GM19025 (cell line): ENCODE results near the gene C2CD2.

Source experiments
- ATAC-seq: cut with Tn5 transposase; IDR thresholded peaks from one replicate; pipeline ENCODE4 v1.9.1; 2021; ENCODE audit warnings: mild to moderate bottlenecking, low read depth, moderate library complexity; ENCODE audit not compliant: unreplicated experiment

Gene C2CD2

DNA sequence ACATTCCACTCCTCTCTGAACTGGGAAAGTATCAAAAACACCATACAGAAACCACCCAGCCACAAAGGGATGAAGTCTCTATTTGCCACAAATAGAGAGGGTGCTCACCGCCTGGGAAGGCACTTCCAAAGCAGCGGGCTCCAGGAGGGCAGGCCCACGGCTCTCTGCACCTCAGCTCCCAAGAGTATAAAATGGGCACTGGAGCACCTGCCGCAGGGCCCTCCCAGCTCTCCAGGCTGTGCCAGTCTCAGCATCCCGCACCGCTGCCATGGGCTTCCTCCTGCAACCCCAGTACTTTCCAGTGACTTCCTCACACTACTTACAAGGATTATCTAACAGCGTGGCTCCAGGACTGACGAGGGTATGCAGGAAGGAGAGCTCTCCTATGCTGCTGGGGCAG, 14.4 kb downstream of the C2CD2 start:
- ATAC-seq = no peak

DNA sequence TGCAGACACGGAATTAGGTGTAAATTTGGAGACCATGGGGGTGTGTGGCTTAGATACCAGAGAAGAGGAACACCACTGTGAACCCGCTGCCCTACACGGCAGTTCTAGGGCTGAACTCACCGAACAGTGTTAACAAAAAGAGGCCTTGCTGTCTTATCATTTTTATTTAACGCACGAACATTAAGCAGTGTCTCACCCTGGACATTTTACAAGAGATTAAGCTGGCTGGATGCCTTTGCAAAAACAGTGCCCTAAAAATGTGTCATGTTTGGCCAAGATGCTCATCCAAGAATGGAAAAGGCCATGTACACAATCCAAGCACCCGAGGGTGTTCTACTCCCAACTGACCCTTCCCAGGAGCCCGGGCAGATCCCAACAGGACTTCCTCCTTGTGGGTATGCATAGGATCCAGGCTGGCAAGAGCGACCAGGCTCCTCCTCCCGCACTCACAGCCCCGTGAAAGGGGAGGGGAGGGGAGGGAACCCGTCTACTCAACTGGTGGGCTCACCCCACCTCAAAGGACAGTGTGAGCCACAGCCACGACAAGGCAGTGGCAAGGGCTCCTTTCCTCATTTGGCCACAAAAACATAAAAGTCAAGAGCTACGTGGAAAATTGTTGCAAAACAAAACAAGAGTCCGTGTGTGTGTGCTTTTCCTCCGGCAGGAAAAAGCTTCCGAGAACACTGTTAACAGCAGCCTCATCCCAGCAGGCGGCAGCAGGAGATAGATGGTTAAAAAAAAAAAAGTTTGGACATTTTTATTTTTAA, 20.3 kb downstream of the C2CD2 start:
- ATAC-seq = no peak

DNA sequence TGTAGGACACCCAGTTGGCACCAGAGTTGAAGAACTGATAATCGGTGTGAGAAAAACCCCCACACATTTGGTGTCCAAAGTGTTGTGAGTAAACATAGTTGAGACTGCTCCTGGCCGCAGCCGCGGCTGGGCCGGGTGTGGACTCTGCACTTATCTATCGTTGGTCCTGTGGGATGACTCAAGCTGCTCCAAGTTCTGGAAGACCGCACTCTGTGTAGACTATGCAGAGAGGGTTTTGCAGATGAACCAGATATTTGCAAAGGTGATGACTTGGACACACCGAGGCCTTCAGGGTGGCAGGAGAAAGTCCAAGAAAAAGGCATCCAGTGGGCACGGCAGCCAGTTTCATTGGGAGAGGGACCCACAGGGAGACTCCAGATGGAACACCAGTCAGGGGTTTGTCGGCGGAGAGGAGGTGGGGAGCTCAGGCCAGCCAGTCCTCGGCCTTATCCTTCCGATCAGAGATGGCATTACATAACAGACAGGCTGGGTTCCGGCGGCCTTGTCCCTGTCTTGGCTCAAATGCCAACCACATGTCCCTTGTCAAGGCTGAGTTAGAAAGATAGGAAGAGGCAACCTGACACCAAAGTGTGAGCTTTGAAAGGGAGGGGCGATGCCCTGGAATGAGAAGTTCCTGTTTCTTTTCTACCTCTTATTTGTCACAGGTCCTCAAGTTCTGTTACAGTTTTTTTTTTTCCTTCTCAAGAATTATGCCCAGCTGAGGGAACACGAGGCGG, 21.1 kb downstream of the C2CD2 start:
- ATAC-seq = no peak

DNA sequence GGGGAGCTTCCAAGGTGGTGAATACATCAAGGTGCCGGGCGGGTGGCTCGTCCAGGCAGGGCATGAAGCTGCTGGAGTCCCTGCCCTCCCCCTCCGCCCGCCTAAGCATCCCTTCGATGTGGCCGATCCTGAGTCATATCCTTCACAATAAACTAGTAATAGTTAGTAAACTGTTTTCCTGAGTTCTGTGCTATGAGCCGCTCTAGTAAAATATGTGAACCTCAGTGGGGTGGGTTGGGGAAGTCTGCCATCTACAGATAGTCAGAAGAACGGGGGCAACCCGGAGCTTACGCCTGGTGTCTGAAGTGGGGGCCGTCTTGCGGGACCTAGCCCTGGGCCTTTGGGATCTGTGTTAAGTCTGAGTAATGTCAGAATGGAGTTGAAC, 21.6 kb downstream of the C2CD2 start:
- ATAC-seq = no peak

DNA sequence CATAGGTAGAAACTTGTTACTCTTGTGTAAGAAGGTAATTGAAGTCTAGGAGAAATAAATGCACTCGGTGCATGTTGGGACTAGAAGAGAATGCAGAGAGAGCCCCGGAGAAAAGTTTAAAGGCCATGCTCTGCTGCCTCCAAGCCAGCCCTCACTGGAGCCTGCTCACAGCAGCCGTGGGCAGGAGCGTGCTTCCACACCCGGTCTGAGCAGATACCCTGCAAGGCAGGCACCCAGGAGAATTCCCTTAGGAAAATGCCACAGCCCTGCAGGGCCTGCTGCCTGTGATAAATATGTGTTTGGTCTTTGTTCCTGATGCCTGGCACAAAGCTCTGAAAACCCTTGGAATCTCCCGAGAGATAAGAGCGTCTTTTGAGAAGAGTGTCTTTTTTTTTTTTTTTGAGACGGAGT, 22.8 kb downstream of the C2CD2 start:
- ATAC-seq = no peak

DNA sequence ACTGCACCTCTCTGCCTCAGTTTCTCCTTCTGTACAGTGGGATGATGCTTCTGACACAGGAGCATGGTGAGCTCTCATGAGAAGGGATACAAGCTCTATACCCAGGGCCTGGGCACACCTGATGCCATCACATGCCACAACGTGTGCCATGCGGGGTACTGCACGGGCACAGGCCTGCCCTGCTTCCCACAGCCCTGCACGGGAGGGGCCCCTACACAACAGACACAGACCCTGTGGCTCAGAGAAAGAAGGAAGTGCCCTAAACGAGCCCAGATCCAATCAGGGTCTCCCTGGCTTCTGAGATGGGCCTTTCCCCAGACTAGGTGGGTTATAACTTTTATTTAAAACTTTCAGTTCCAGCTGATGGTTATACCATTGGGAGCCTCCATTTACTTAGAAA, 24.6 kb downstream of the C2CD2 start:
- no peak for ATAC-seq

DNA sequence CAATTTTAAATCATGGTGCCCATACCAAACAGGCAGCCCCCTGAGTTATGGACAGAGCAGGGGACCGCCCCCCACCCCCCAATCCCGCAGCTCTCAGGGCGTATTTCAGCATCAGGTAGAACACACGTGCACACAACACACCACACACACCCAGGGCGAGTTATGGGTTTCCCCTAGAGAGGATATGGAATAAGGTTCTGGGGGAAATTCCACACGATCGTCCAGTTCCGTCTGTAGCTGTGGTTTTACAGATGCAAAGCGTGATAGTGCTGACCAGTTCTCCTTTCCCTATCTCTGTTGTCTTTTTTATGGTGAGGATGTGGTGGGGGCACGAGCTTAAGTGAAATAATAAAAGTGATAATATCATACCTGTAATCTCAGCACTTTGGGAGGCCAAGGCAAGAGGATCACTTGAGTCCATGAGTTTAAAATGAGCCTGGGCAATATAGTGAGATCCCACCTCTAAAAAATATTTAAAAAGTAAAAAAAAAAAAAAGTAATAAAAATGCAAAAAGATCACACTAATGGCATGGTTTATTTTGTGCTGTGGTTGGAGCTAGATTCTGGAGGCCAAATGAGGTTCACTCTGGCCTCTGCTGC, 25.1 kb downstream of the C2CD2 start:
- no peak for ATAC-seq

DNA sequence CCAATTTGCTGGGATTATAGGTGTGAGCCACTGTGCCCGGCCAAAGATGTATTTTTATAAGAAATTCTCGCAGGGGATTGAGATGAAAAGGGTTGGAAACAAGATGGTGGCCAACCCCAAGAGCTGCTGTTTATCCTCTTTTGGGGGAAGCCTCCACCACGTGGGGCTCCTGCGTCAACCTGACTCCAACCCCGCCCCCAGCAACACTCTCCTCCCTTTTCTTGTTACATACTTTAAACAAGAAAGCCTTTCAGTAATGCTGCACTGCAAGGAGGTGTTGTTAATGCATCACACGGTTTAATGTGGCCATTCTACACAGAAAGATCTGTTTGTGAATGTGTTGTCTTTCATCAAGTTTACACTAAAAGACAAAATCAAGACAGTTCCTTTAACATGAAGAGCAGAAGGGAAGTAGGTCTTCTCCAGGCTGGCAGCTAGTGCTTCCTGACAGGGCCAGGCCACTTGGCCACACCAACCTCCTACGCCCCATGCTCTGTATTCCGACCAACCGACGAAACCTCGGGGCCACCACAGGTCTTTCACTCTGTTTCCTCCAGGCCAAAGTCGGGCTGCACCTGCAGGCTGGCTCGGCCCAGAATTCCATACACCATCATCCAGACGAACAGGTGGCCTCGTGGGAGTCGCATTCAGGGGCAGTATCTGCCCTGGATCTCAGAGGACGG, 25.9 kb downstream of the C2CD2 start:
- no peak for ATAC-seq

DNA sequence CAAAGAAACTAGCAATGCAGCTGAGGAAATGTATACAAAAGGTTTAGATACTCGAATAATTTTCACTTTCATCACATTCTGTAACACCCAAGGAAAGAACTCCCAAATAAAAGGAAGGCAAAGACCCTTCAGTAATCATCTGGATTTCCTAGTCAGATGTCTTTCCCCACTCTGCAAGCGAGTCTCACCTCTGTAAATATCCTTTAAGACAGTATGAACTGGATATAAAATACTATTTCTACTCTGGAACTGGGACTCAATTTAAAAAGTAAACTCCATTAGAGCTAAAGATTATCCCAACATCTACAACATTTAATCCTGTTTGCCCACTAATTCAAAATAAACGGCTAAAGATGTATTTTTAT, 27.0 kb downstream of the C2CD2 start:
- peak; percentile 4 for ATAC-seq

DNA sequence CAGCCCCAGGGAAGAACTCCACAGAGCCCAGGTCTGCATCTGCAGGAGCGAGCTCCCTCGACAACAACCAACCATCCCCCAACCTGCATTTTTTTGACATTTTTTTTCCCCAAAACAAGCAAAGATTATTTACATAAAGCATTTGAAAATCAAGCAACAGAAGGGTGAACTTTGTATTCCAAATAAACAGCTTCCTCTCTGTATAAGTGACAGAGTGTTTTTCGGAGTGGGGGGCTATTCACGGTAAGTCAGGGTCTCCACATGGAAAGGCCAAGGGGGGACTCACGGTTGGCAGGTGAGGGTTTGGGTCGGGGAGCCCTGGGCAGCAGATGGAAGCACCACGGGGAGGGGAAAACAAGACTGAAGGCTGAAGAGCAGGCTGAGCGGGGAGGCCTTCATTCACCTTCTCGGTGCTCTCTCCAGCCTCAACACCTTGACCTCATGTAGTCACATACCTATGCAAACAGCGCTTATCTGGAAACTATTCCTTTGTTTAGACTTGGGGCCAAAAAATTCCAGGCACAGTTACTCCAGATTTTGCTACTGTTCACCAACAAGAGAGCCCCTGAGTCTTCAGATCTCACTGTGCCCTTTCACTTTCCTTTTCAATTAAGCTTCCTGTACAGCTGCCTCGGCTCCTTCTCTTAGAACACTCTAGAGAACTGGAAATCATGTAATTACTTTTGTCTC, 27.6 kb downstream of the C2CD2 start:
- peak; percentile 66 for ATAC-seq

DNA sequence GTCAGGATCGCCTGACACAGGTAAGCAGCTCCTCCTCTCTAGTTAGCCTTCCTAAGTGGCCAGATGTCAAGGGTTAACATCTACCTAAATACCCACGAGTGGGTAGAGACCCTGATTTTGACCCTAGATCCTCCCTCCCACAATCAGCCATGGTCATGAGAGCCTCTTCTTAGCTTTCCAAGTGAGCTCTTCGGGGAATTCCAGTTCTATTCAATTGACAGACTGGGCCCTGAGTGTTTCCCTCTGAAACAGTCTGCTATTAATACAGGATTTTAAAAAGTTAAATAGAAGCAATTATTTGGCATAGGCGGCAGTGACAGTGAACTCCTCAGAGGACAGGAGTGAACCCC, 28.1 kb downstream of the C2CD2 start:
- no peak for ATAC-seq

DNA sequence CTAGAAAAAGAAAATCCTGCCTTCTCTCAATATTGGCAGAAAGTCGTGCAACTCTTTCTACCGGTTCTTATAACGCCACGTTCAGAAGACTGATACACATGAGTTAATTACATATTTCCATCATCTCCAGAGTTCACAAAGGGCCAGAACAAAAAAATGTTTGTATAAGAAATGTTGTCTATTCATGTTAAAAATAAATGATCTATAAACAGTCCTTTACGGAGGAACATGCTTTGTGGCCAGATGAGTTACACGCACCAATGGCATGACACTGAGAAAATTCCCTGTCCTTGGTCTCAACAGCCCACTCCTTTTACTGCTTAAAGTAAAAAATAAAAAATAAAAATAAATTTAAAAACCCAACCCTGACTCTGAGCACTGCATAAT, 29.5 kb downstream of the C2CD2 start:
- no peak for ATAC-seq

DNA sequence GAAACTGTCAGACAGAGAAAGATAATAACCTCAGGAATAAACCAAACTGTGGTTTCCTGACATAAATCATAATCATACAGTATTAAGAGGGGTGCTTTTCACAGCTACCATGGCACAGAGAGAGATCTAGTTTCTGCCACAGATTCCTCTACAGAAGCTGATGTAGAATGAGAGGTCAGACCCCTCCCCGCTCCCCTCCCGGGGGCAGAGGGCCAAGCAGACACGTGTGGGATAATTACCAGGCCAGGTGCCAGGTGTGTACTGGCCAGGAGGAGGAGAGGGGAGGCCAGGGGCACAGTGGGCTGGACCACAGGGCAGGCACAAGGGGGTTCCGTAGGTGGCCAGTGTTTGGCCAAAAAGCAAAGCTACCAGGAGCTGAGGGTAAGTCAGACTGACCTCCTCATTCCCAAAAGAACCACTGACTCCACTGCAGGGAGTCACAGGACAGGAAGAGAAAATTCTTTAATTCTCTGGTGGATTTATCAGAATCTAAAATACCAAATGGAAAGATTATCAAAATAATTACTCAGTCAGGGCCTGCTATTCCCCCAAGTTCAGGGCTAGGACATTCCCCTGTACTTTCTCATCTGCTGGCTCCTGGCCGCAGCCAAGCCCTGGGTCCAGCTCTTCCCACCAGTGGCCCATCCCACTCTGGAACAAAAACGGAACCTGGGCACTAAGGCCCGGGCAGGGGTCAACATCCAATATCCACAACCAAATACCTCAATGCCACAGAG, 30.0 kb downstream of the C2CD2 start:
- no peak for ATAC-seq

DNA sequence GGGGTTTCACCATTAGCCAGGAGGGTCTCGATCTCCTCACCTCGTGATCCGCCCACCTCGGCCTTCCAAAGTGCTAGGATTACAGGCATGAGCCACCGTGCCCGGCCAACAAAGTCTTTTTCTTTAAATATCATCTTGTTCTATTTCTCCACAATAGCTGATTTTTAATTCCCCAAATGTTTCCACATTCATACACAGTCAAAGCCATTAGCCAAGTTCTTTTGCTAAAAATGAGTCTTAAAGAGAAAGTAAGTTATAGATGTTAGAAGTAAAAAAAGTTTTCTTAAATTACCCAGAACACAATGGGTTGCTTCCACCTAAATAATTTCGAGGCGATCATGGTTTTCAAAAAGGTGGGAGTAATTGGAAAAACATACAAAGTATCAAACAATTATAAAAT, 30.6 kb downstream of the C2CD2 start:
- ATAC-seq = no peak

DNA sequence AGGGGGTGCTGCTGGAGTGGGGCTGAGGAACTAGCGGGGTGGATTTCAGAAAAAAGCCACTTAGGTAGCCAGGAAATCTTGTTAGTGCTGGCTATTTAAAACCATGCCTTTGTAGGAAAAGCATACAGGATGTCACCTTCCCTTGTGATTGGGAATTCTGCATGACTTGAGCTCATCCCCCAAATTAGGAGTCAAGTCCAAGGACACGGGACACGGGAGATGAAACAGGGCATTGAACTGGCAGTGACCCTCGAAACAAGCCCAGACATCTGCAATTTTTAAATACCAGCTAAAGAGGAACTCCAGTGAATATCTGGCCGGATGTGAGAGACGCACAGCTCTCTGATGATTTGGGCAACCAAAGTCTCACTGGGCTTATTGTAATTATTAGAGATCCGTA, 32.8 kb downstream of the C2CD2 start:
- no peak for ATAC-seq

DNA sequence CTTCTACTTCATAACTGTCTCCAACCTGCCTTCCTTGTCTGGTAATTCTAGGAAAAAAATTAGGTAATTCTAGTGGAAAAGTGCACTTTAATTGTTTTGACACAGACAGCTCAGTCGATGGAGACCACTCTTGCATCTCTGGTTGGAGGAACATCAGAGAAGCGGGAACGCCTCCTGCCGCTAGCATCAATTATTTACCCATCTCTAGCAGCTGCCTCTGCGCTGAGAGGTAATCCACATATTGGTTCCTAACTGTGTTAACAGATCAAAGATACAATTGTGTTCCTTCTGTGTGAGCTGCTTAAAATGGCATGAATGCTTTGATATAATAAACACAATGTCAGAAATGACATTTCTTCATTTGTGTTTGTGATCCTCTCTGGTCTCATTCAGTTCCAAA, 33.3 kb downstream of the C2CD2 start:
- no peak for ATAC-seq

DNA sequence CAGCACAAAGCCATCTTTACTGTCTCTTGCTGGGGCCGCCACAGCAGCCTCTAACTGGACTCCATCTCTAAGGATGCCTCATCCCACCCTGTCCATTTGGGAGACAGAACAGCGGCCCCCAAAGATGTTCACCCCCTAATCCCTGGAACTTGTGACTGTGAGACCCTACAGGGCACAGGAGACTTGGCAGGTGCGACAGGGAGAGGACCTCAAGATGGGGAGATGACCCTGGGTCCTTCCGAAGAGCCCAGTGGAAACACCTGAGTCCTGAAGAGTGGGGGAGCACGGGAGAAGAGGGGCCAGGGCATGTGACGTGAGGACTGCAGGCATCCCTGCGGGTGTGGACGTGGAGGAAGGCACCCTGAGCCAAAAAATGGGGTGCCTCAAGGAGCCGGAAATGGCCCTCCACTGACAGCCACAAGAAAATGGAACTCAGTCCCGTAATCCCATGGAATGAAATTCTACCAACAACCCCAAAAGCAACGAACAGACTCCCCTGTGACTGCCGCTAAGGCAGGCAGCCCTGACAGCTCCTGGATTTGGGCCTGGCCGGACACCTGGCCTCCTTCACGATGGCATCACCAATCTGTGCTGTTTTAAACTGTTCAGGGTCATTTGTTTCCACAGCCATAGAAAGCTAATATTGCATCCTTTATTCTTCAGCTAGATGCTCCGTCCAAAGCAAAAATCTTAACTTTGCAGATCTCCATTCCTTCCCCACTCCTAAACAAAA, 34.0 kb downstream of the C2CD2 start:
- no peak for ATAC-seq

DNA sequence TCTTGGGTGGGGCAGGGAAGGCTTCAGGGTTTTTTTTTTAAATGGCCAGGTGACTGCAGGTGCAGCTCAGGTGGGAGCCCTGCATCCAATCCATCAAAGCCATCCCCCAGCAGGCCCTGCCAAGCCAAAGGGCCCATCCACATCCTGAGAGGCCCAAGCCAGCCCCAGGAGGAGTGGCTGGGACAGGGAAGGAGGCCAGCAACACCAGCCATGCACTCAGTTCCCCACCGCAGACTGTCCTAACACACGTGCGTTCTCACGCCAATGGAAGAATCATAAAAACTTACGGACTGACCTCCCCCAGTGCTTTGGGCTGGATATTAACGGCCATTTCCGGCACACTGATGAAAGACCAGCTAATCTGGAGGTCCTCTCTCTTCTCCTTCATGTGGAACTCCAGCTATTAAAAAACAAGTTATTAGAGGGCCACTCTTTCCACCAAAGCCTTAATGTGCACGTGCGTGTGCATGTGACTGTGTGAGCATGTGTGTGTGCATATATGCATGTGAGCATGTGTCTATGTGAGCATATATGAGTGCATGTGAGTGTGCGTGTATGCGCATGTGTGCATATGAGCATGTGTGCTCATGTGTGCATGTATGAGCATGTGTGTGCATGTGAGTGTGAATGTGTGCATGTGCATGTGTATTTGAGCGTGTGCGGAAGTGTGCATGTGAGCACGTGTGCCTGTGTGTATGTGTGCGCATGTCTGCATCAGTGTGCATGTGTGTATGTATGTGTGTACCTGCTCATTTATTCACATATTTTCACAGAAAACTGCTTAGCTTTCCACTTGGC, 35.1 kb downstream of the C2CD2 start:
- no peak for ATAC-seq

DNA sequence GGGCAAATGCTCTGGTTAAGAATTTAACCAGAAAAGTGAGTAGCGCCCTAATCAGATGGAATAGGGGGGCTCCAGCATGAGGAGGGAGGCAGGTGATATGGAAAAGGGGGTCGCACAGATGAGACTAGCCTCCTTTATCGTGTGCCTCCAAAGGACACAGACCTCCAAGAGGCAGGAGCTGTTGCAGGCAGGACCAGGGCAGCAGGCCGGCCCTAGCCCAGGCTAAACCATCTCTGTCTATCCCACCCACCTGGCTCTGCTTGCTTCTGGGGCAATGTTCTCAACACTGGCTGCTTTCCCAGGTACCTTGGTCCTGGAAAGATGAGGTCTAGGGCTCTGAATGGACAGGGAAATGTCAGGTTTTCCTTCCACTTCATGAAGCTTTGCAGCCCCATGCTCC, 36.3 kb downstream of the C2CD2 start:
- ATAC-seq = no peak
